Measurements from ENCODE around the gene ZCCHC14.

The ZCCHC14 gene

DNA sequence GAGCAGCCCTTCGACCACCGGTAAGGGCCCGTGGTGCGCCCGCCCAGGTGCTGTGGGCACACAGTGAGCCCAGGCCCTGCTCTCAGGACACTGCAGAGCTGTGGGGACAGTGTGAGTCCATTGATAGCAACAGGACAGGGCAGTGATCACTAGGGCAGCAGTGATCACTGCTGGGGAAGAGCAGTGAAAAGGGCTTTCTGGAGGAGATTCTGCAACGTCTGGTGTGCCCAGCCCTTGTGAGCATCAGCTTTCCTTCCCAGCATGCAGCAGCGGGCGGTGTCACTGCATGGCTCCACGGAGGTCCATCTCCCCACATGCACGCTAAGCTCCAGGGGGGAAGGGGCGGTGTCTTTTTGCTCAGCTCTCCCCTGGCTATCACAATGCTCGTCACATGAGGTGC is 68.6 kb downstream of the ZCCHC14 start:
- DNase-seq: no peak

DNA sequence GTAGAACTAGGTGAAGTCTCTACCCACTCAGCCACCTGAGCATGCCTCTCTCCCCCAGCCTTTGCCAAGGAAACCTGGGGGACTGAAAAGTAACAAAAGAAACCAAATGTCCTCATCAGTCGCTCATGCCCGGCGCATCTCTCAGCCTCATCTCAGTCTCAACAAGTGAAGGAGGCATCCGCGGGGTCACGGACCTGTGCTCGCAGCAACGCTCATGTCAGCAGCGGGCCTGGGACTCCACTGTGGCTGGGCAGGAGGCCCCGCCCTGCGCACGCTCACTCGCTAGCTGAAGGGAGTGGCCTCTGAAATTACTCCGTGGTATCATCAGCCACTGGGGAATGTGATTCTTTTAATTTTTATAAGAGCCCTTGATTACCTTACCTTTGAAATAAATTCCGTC is 69.4 kb downstream of the ZCCHC14 start:
- DNase-seq: no peak

DNA sequence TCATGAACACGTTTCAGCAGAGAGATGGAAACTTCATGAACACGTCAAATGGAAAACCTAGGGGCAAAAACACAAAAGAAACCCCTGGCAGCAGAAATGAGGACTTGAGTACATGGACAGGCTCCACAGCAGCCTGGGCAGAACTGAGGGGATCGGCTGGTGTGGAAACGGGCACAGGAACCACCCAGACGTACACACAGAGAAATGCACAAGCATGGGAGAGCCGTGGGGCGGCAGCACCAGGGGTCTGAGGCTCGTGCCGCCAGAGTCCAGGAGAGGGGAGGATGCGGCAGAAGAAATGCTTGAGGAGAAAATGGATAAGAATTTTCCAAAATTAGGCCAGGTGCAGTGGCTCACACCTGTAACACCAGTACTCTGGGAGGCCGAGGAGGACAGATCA is 70.7 kb downstream of the ZCCHC14 start:
- DNase-seq: no peak

DNA sequence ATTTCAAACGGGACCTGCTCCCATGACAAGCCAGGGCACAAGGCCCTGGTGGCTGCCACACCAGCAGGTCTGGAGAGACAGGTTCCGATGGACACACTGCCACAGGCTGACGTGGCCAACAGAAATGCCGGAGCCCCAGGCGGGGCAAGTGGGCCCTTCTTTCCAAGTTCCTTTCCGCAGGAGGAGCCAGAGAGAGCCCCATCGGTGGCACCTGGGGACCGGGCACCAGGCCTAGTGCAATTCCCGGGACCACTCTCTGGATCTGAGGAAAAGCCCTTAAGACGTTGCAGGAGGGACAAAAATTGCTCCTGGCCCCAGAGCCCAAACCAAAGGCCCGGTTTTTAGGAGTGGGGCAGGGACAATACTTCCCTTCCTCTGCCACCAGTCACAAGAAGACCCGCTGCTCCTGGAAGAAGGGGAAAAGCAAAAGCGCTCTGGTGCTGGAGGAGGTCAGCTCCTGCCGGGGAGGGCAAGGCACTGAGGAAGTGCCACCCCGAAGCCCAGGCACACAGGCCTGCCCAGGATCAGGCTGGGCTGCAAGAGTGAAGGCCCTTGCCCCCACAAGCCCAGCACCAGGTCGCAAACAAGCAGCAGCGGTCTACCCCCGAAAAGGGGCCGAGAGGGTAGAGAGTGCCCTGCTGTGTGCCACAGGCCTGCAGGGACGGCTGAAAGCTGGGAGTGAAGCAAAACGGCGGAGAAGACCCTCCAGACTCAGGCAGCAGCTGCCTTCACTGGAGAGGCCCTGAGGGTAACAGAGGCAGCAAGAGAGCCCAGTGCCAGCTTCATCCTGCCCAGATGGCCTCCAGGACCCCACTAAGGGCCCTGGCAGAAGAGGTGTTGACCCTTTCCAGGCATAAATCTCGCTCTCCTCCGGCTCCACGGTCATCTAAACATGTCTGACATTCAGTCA is 71.6 kb downstream of the ZCCHC14 start:
- no peak for DNase-seq

DNA sequence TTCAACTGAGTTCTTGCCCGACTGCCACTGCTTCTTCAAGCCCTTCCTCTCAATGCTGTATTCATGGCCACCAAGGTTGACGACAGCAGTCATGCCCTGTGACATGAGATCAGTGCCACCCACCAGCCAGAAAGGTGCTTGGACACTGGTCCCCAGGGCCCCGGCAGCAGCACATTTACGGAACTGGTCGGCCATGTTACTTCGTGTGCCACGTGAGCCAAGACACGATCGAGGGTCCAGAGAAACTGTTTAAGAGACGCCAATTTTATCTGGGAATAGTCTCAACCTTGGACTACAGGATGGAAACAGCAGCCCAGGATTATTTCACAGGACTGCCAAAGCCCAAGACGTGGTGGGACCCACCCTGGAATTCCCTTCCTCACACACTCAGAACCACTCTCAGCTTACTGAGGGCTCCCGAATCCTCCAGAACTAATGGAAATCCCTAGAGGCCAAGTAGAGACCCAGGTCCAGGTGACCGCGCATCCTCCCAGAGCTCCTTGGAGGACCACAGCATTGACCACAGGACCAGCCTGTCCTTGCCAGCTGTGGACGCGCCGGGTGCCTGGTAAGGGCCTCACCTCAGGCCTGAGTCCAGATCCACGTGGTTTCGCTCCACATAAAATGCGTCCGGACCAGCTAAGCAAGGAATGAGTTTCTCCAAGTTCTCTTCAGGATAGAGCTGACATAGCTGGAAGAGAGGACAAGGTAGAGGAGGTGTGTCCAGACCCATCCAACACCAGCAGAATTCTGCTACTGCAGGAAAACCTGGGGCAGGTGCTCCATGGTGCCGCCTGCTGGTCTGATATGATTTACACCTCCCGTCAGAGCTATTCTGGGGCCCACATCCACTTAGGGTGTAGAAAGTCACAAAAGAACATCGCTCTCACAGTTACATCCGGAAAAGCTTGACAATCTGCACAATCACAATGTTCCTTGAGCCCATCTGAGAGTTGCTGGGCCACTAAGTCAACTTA is 72.5 kb downstream of the ZCCHC14 start:
- DNase-seq: no peak

DNA sequence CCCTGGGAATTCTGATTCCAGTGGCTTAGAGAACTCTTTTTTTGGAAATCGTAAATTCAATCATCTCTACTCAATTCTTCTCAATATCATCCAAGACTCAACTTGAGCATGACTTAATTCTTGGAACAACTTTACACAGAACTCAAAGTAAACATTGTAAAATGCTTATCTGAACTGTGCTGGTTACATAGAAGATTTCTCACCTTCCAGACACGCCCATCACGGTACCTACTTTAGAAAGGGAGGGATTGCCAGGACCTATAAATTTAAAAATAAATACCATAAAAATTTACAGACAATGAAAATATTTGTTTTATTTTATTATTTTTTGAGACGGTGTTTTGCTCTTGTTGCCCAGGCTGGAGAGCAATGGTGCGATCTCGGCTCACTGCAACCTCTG is 74.2 kb downstream of the ZCCHC14 start:
- DNase-seq: no peak

DNA sequence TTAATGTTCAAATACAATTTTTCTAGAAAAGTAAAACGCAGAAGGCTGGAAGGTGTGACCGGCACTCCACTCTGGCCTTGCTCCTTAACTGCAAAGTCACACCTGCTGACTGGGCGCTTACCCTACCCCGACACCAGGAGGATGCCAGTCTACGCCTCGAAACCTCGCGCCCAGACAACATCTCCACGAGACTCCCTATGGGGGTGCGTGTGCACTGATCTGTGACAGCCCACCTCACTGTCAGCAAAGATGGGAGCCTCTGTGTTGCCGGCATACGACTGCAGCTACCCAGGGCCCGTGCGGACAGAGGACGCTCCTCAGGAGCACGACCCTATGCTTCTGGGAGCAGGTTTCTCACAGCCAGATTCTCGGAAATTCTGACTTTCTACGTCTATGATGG is 74.6 kb downstream of the ZCCHC14 start:
- no peak for DNase-seq

DNA sequence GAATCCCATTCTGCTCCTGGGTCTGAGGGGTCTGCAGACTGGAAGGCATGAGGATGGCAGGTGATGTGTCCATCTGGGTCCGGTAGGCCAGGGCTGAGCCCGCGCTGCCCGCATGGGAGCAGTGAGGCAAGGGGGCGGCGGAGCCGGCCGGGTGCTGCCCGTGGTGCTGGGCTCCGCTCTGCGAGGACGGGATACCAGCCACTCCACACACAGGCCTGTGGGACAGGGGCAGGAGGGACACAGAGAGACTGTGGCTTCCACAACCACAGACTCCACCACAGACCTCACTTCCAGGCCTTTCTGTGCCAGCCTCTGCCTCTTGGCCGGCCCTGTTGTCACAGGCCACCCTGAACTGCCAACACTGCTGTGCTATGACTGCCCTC is 75.3 kb downstream of the ZCCHC14 start:
- no peak for DNase-seq

DNA sequence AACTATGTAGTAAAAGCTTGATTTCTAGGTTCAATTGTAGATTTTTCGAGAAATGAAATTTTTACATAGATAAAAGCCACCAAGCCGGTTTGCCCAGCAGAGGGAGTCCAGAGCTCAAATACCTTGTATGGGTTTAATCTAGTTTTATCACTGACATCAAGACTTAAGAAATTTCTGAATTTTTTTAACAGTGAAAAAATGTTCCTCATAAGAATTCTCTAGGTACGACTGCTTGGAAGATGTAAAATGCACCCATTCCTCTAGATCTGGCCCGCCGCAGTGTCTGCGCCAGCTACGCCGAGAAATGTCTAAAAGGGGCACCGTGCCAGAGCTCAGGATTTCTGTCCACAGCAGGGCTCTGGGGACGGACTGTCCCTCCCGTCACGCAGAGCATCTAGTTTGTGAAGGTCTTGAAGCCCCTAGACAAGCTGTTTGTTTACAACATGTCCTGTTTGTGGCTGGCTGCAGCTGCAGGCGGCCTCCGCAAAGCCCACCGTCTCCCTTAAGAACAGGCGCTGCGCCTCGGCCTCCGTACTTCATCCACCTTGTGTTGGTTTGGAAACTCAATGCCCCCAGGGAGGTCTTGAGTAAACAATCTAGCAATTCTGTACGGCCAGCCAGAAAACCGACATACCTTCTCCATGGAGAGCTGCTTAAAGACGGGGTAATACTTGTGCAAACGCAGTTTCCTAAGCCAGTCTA is 75.8 kb downstream of the ZCCHC14 start:
- DNase-seq: peak; percentile 34

DNA sequence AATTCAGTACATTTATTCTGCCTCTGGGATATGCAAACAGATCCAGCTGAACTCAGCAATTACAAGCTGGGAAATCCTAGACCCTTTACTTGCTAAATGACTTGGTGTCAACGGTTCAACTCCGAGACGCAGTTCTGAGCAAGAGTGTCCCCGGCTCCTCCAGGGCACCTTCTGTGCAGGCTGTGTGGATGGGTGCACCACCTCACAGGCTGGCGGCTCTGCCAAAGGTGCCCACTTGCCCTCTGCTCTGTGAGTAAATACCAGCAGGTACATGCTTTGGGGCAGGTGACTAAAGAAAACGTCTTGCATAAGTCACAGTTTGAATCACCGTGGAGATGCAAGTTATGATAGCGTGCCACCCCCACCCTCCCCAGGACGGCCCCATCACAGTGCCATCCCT is 77.4 kb downstream of the ZCCHC14 start:
- DNase-seq: no peak

DNA sequence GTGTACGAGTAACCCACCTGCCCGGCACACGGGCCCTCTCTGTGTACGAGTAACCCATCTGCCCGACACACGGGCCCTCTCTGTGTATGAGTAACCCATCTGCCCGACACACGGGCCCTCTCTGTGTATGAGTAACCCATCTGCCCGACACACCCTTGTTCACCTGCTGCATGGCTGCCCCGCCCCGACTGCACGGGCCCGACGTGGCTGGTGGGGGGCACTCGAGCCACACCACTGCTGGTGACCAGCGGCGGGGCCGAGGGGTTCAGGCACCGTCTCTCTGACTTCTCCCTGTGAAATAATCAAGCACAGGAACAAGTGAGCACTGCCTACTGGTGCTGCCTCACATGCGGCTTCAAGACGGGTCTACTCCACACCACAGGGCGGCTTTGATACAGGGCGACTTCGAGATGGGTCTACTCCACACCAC is 78.6 kb downstream of the ZCCHC14 start:
- DNase-seq: no peak

DNA sequence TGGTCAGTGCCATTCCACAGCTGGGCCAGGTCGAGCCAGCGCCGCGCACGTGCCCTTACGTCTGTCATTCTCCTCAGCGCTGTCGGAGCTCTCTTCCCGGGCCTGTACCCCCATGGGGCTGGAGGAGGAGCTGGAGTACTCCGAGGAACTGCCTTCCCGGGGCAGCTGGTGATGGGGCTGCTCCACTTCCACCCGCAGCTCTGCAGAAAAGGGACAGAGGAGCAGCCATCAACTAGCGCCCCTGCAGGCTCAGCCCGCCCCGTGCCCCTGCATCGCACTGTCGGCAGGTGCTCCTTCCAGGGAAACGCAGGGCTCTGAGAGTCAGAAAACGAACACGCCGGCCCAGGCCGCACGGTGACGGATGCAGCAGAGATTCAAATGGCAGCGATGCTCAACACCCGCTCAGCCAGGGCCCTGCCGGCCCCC is 79.8 kb downstream of the ZCCHC14 start:
- DNase-seq: no peak

DNA sequence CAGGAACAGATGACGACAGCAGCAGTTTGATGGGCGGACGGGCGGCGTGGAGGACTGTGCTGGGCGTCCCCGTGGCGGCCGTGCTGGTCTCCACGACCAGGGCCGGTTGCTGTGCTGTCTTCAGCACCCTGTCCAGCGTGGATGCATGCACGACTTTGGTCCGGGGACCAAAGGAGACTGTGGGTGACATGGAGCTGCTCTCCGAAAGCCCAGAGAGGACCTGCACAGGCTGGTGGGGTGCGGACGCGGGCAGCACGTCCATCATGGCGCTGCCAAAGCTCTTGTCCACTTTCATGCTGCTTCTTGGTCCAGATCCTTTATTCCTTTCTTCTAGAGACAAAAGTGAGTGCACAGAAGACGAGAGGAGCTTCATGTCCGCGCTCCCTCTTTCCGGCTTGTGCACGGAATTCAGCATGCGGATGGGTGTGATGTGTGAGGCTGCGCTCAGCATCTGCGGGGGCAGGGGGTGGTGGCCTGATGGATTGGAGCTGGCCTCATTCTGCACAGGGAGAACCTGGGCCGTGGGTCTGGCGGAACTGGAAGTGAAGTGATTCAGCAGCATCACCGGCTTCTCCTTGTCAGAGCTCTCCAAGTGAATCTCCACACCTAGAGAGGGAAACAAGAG is 80.3 kb downstream of the ZCCHC14 start:
- DNase-seq: no peak

DNA sequence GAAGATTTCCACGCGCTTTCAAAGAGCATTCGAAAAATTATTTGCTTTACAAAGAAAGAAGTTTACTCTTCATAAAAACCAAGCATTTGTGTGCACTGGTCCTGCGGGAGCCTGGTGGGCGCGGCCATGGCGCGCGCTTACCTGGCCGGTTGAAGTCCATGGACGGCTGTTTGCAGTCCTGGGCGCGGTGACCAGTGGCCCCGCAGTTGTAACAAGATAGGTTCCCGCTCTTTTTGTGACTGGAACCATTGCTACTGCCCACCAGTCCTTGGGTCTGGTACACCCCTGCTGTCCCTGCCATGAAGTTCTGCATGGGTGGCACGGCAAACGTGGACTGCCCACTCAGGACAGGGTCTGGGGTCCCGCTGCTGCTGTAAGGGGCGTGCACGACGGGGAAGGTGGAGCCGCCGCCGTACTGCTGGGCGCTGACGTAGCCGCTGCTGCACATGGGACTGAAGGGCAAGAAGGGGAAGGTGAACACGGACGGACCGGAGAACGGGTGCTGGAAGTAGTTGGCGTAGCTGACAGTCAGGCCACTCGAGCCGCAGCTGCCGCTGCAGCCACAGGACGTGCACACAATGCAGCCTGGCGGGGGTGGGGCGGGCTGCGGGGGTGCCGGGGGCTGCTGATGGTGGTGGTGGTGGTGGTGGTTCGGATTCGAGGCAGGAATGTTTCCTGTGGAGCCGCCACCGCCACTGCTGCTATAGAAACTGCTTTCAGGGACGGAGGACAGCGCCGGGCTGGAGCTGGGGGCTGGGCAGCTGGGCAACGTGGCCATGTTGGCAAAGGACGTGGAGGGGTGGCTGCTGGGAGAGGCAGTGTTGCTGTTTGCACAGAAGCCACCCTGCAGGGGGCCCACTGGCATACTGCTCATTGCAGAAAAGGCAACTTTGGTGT is 81.2 kb downstream of the ZCCHC14 start:
- no peak for DNase-seq

DNA sequence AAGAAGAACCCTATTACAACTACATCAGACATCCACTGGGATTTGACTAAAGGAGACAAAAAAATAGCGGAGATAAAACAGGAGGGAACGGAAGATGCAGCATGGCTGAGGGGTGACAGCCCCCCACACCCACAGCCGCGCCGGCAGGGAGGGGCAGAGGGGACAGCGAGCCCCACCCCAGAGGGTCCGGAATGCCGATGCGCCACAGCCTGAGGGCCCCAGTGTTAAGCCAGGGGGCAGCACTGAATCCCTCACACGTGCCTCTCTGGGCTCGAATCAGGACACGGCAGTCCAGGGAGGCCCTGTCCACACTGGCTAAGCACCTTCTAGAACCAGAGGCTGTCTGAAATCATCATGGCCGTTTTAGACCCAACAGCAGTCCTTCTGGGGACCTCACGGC is 81.9 kb downstream of the ZCCHC14 start:
- no peak for DNase-seq

DNA sequence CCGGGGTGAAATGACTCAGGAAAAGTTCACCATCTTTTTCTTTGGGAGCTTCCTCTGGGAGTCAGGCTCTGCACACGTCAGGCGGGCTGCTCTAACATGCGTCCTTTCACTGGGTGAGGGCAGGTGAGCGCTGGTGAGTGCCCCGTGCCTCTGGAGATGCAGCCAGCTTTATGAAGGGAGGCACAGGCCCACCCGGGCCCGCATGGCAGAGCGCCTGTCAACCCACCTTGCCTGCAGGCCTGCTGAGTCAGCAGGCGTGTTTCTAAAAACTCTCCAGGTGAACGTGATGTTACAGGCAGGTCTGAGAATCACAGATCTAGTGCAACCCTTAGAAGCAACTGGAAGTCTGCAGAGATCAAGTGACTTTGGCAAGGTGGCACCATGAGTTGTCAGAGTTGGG is 82.3 kb downstream of the ZCCHC14 start:
- DNase-seq: no peak

DNA sequence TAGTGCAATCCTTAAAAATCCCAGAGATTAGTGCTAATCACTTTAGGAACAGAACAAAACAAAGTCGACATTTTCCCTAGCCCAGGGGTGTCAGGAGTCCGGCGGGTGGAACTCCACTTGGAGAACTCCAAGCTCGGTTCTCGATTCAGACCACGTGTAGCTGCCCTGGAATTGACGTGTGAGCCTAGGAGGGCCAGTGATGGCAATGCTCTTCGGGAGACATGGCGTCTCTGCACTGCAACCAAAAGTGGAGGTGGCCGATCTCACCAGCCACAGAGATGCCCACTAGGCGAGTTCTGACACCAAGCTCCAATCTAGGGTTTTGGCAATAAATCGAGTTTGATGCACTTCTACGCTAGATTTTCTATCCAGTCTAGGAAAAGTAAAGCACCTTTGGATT is 83.0 kb downstream of the ZCCHC14 start:
- DNase-seq: no peak

DNA sequence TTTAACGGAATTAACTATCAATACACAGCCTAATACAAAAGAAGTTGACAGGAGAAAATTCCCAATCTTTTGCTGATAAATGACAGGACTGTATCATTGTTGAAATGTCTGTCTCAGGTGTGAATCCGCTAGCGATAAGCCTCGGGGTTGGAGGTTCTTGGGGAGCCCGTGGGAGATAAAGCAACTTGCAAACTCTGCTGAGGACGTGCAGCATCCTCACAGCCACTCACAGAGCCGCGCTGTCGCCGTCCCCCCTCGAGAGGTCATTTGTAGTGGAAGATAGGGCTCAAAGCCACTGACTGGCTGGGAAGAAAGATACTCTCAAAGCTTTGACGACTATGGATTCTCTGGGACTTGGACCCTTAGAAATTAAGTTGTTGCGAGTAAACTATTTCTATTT is 83.7 kb downstream of the ZCCHC14 start:
- no peak for DNase-seq

DNA sequence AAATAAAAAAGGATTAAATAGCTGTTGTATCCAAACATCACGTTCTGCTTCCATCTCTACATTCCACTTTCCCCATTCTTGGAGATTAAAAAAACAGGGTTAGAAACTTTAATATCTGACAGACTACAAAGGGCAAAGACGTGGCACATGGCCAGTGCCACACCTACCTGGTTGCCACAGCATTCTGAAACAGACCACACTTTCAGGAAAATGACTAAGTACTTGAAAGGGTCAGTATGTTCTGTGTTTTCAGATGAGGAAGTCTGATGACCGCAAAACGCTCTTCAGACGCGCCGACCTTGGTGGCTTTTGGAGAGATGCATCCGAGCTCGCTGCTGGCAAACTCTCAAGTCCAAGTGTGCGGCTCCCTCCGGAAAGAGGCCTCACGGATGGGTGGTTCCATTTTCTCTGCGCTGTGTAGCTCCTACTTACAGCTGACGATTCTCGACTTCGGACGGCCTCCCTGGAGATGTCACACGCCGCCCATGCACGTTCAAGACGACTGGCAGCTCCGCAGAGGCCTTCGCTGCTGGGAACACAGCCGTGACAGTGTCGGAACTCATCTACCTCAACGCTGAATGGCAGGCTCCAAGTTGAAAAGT is 85.2 kb downstream of the ZCCHC14 start:
- DNase-seq: no peak

DNA sequence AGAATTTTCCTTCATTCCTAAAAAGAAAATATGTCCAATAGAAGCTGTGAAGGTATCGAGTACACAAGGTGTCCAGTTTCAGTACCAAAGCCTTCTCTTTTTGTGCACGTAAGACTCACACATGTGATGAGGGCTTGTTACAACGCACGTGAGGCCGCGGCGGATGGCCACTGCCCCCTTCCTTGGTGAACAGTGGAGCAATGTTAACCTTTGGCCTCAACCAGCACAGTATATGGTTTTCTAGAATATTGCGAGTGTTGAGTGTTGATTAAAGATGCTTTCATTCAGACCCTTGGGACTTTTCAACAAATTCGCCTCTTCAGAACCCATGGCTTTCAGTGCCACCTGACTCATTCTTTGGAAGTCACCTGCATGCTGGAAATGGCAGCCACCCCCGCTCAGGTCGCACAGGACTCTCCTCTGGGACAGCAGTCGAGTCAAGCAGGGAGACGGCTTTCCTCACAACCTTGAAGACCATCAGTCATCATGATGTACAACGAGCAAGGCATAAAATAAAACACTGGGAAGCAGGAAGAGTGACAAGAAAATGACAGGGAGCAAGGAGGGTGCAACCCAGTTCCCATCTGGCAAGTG is 86.2 kb downstream of the ZCCHC14 start:
- no peak for DNase-seq
